Esophagus muscularis mucosa (tissue), 4 donors: ENCODE measurements around the gene C10orf88. TPM values are rescaled to one million over a fixed set of nuclear protein-coding genes. Genes with fewer than 3 reads are reported as not detected.

Source experiments
- DNase-seq: peaks from one replicate; pipeline ENCODE4 v3.0.0-alpha.2; 2017; ENCODE audit errors: extremely low spot score
- H3K27ac ChIP-seq, 4 donors: fragments of 200-600 bp; sonication (generic); replicated peaks in 1 of 4; 1 replicate in 3 of 4; 2 replicates in 1 of 4; pipeline ENCODE4 v1.5.1; 2016 to 2019; ENCODE audit warnings: mild to moderate bottlenecking in 1 of 4
- H3K27me3 ChIP-seq, 4 donors: fragments of 200-600 bp; sonication (generic); one replicate each; pipeline versions ENCODE4 v1.5.1 to v1.6.0; 2016 to 2019
- H3K36me3 ChIP-seq, 4 donors: fragments of 200-600 bp; sonication (generic); one replicate each; pipeline ENCODE4 v1.5.1; 2016 to 2019
- H3K4me1 ChIP-seq, 4 donors: fragments of 200-600 bp; sonication (generic); one replicate each; pipeline ENCODE4 v1.5.1; 2016 to 2019
- H3K4me3 ChIP-seq, 4 donors: fragments of 200-600 bp; sonication (generic); 1 replicate in 2 of 4; 2 replicates in 2 of 4; pipeline ENCODE4 v1.5.1; 2016 to 2019; ENCODE audit warnings: mild to moderate bottlenecking in 4 of 4, moderate library complexity in 1 of 4
- H3K9me3 ChIP-seq, 4 donors: fragments of 200-600 bp; sonication (generic); 1 replicate in 3 of 4; 2 replicates in 1 of 4; pipeline ENCODE4 v1.5.1; 2016 to 2019
- CTCF ChIP-seq, 3 experiments: fragments of 200-600 bp in 2 of 3; fragments of 450-650 bp in 1 of 3; sonication (generic) in 2 of 3; IDR thresholded peaks; one replicate each; pipeline ENCODE4 v1.5.1; 2017 to 2019; ENCODE audit warnings: antibody characterized with exemption in 3 of 3, mild to moderate bottlenecking in 2 of 3, moderate library complexity in 1 of 3
- EP300 ChIP-seq: sonication (generic); formaldehyde crosslinking; IDR thresholded peaks from one replicate; pipeline ENCODE4 v1.6.1; 2017; ENCODE audit warnings: antibody characterized with exemption
- POLR2A ChIP-seq: fragments of 450-650 bp; IDR thresholded peaks from one replicate; pipeline ENCODE4 v1.6.1; 2017; ENCODE audit warnings: antibody characterized with exemption, moderate library complexity, mild to moderate bottlenecking, low read depth
- POLR2AphosphoS5 ChIP-seq, 2 donors: sonication (generic); formaldehyde crosslinking; IDR thresholded peaks; one replicate each; pipeline ENCODE4 v1.6.1; 2017; ENCODE audit warnings: antibody characterized with exemption in 2 of 2
- WGBS: methylation state at CpG from one replicate; pipeline ENCODE4 v1.1.5; 2018; 5-methylcytosine and 5-hydroxymethylcytosine counted together
- intact Hi-C: fragments of 100-400 bp; cut with DNase I; formaldehyde crosslinking; loops from one replicate; pipeline ENCODE4 v1.15.1; 2023
- total RNA-seq, 4 donors: library from RNA; depleted of rRNA; stranded (reverse); fragments of >200 nt; gene quantifications; one replicate each; pipeline versions ENCODE4 v1.1.0 to v1.2.1, GENCODE V29; 2016

C10orf88 gene
- total RNA-seq, 4 donors from 2014 or later, result 5.5 to 7.3 (median 5.9) TPM

GRCh38 chr10:122955892-122956291 is 1.9 kb upstream of the C10orf88 start:
- Histone ChIP-seq H3K36me3 (no peaks in the 10 kb centered on the region), H3K9me3 (peaks cover 0 to 4% (median 0%) of the 10 kb centered on the region in 4 donors), H3K4me3 (no peak overlapping the region), H3K27me3 (no peaks in the 10 kb centered on the region), H3K27ac (no peak overlapping the region), H3K4me1 (peaks cover 16 to 38% (median 20%) of the 10 kb centered on the region in 4 donors)
- intact Hi-C loops, result loop anchor here (10.0 kb wide), 1 partner anchor 199 kb away; the partner anchor contains the start of gene BUB3
- no peak for TF ChIP-seq EP300
- no peak for TF ChIP-seq CTCF (IDR thresholded peaks at IDR 0.05)
- no peak for TF ChIP-seq POLR2A
- no peak for TF ChIP-seq POLR2AphosphoS5 (IDR thresholded peaks at IDR 0.05)
- 97% methylated on average over 1 of the region's 1 CpG for WGBS
- no peak for DNase-seq

GRCh38 chr10:122954731-122955050 is 664 bp upstream of the C10orf88 start:
- Histone ChIP-seq H3K4me3 (peak overlapping the region; percentile 79 to 97 (median 91)), H3K36me3 (peaks cover 0 to 5% (median 0%) of the 10 kb centered on the region in 4 donors), H3K4me1 (peaks cover 16 to 40% (median 20%) of the 10 kb centered on the region in 4 donors), H3K27ac (peak overlapping the region in 3 of 4 donors; percentile 81 to 82 (median 82)), H3K27me3 (no peaks in the 10 kb centered on the region), H3K9me3 (peaks cover 0 to 4% (median 0%) of the 10 kb centered on the region in 4 donors)
- intact Hi-C loops, result loop anchor here (10.0 kb wide), 1 partner anchor 200 kb away; the partner anchor contains the start of gene BUB3
- TF ChIP-seq CTCF (IDR thresholded peaks at IDR 0.05) (no peak), EP300 (no peak)
- WGBS, result 69% methylated on average over 13 of the region's 13 CpGs
- DNase-seq, result no peak

- Histone ChIP-seq H3K9me3 (no peaks in the 10 kb centered on the region), H3K4me1 (peaks cover 10 to 33% (median 15%) of the 10 kb centered on the region in 4 donors), H3K27ac (no peak overlapping the region), H3K36me3 (peaks cover 7 to 45% (median 36%) of the 10 kb centered on the region in 4 donors), H3K27me3 (no peaks in the 10 kb centered on the region), H3K4me3 (no peak overlapping the region)
- DNase-seq, result no peak
- WGBS, result 93% methylated on average over 3 of the region's 3 CpGs
- TF ChIP-seq POLR2AphosphoS5 (IDR thresholded peaks at IDR 0.05) (no peak), POLR2A (no peak), EP300 (no peak), CTCF (IDR thresholded peaks at IDR 0.05) (no peak)
- intact Hi-C loops, result no loop called here
These were observed 4.7 kb downstream of the C10orf88 start for GRCh38 chr10:122949296-122949695.

- TF ChIP-seq POLR2AphosphoS5 (IDR thresholded peaks at IDR 0.05) (no peak), POLR2A (no peak), CTCF (IDR thresholded peaks at IDR 0.05) (no peak), EP300 (no peak)
- no peaks in the 10 kb centered on the region for H3K27me3 ChIP-seq
- WGBS, result 24% methylated on average over 1 of the region's 1 CpG
- no peak for DNase-seq
- no peaks in the 10 kb centered on the region for H3K4me1 ChIP-seq
- no peaks in the 10 kb centered on the region for H3K9me3 ChIP-seq
- no peak overlapping the region for H3K27ac ChIP-seq
- intact Hi-C loops, result no loop called here
- peaks cover 10 to 31% (median 19%) of the 10 kb centered on the region in 4 donors for H3K36me3 ChIP-seq
- H3K4me3 ChIP-seq, result no peak overlapping the region
These were observed 14.0 kb downstream of the C10orf88 start for GRCh38 chr10:122939856-122940543.
